GM11168 (cell line): ENCODE measurements around the gene TSPAN7.

Experiments used
- in situ Hi-C: fragments of 300-500 bp; cut with MboI; formaldehyde crosslinking; loops from one replicate; pipeline ENCODE4 v1.12.0; 2022; ENCODE audit warnings: low sequenced_read_pairs; ENCODE audit not compliant: unreplicated experiment

Gene TSPAN7

GRCh38 chrX:38583181-38583580, 21.8 kb downstream of the TSPAN7 start:
- in situ Hi-C loops = no loop called here

GRCh38 chrX:38594434-38594833, 33.1 kb downstream of the TSPAN7 start:
- in situ Hi-C loops = no loop called here

DNA sequence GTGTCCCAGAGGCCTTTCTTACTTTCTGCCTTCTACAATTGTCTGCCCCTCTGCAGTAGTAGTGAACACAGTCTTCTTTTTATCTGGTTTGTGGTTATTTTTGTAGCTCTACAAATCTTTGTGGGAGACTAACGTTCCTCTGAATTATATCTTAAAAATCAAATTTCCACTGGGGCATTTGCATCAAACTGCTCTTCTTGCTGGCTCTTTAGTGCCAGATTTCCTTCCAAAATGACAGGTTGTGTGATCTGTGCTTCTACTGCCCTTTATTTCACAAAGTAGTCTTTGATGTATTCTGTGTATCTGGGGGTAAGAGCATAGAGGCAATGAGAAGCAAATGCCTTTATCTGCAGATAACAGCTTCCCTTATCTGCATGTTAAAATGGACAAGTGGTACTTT, 34.5 kb downstream of the TSPAN7 start:
- in situ Hi-C loops = no loop called here

DNA sequence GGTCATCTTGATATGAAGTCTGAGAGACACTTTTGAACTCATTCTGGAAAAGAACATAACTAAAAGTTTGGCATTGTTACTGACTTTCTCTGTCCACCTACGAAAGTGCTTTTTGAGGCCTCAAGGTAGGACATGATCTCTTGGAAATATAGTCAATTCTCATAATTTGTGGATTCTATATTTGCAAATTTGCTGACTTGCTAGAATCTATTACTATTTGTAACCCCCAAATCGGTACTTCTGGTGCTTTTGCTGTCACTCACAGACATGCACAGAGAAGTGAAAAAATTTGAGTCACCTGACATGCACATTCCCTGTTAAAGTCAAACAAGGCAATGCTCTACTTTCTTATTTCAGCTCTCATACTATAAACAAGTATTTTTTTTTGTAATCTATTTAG, 35.6 kb downstream of the TSPAN7 start:
- in situ Hi-C loops = no loop called here

DNA sequence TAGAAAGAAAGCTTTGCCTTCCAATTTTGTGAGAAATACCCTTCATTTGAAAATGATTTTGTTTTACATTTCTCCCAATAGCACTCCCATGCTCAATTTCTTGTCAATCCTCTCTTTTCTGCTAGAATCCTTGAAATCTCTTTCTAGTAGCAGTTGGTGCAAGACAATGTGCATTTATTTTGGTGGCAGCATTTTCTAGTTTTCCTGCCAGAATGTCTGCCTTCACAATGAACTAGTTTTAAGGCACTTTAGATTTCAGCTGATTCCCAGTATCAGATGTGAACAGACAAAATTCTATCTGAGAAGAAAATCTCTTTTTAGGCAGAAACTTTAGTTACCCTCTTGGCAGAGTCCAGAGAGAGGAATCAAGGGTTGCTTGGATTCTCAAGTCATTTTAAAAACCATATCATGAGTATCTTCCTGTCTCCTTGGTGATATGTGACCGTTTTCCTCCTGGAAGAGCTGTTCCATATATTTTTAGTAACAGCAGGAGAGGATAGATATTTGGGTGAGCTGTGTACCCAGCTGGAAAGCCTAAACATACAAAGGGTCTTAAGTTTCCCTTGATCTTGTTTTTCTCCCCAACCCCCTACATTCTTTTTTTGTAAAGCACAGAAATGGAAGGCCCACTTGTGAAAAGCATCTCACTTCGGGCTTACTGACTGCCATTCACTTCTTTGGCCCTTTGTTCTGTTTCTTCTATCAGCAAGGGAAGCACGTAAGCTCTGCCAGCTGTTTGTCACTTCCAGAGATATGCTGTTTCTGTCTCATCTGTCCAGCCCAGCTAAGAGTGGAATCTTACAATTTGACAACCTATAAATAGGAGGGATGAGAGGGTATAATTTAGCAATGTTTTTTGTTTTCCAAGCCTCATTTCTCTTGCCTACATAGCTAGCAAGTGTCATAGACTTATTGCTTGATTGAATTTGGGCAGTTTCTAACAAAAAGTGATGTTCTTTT, 38.7 kb downstream of the TSPAN7 start:
- in situ Hi-C loops = no loop called here

- in situ Hi-C loops = no loop called here
Observed at GRCh38 chrX:38601866-38602265, 40.5 kb downstream of the TSPAN7 start.

GRCh38 chrX:38606821-38607220, 45.5 kb downstream of the TSPAN7 start:
- in situ Hi-C loops = no loop called here

- in situ Hi-C loops = no loop called here
Observed at GRCh38 chrX:38607976-38608375, 46.6 kb downstream of the TSPAN7 start.

- in situ Hi-C loops = no loop called here
Observed at GRCh38 chrX:38610849-38611248, 49.5 kb downstream of the TSPAN7 start.

DNA sequence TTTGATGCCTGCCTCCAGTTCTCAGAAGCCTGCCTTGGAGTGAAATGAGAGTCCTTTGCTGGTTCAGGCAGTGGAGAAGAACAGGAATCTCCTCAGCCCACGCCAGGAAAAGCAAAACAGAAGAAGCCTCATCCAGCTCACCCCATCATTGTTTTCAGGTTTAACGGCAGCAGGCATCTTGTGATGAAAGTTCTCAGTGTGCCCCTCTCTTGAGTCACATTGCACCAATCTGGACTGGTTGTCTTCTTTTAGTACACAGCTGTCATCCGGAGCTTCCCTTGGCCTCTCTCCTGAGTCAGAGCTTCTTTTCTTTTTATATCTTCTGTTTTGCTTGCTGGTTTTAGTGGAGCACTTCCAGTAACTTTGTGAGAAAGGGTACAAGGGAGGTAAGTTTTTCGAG, 50.9 kb downstream of the TSPAN7 start:
- in situ Hi-C loops = no loop called here

DNA sequence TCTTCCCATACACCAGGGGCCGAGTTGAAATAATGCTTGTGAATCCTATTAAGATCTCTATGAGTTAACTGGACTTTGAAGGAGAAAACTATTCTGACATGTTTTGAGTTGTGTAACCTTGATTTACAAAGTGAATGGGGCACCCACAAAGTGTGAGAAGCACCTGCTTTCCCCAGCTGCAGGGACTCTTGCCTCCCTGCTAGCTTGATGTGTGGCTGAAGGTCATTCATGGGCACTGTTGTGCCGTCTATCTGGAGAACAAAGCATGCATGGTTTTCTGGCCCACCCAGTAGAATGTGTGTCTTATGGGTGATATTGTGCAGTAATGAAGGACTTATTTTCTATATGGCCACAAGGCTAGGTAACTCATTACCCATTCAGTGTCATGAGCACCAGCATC, 53.1 kb downstream of the TSPAN7 start:
- in situ Hi-C loops = no loop called here

GRCh38 chrX:38616904-38617303, 55.6 kb downstream of the TSPAN7 start:
- in situ Hi-C loops = no loop called here

DNA sequence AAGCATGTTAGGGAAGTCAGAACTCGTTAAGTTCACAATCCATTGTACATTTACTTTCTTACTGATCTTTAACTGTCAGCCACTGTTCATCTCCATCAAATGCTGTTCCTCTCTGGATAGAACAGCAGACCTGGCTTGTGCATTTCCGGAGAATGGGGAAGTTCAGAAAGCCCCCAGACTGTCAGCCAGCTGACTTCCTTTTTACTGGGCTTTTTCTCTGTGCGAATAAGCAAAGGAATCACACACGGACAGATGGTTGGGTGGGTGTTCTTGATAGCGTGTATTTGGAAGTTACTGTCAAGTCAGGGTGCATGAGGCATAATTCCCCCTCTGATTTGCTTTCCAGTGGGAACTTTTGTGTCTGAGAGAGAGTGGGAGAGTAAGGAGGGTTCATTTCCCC, 56.8 kb downstream of the TSPAN7 start:
- in situ Hi-C loops = no loop called here

GRCh38 chrX:38620623-38621022, 59.3 kb downstream of the TSPAN7 start:
- in situ Hi-C loops = no loop called here

DNA sequence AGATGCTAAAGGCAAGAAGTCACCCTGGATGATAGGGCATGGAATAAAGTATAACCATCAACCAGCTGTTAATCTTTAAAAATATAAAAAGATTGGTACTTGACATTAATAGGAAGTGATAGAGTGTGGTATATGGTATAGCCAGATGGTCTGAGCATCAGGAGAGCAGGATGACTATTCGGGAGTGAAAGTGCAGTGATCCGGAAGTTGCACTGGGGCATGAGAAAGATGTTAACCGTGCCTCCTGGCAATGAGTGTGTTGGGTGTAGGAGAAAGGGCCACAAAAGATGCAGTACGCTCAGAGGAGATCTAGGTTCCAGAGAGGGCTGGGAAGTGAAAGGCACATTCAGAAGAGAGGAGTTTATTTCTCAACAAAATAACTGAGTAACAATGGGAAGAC, 65.0 kb downstream of the TSPAN7 start:
- in situ Hi-C loops = no loop called here

GRCh38 chrX:38627683-38628082, 66.3 kb downstream of the TSPAN7 start:
- in situ Hi-C loops = no loop called here

GRCh38 chrX:38628587-38628986, 67.2 kb downstream of the TSPAN7 start:
- in situ Hi-C loops = no loop called here

DNA sequence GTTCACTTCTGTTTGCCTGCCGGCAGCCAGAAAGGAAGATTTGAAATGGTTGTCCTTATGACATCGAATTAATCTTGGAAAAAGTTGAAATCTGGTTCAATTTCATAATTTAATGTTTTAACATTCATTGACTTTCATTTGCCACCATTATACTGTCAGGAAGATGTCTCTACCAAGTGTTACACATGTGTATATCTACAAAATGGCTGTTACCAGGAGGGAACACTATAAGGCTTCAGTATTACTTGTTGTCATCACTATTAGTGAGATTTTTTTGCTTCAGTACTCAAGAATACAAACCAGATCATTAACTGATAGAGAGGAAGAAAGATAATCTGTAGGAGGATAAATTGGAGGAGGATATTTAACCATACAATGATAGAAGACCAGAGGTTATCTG, 71.2 kb downstream of the TSPAN7 start:
- in situ Hi-C loops = no loop called here

- in situ Hi-C loops = no loop called here
Observed at GRCh38 chrX:38634665-38635064, 73.3 kb downstream of the TSPAN7 start.

- in situ Hi-C loops = no loop called here
Observed at GRCh38 chrX:38636949-38637819, 75.8 kb downstream of the TSPAN7 start.

- in situ Hi-C loops = no loop called here
Observed at GRCh38 chrX:38638952-38639529, 77.7 kb downstream of the TSPAN7 start.
